ENCODE results near the gene RNF145. TPM values are rescaled to one million over a fixed set of nuclear protein-coding genes. Genes with fewer than 3 reads are reported as not detected.

Gene RNF145
- total and polyA plus RNA-seq, 5 donors from 2014 or later: 8.8 to 67.9 (median 11.3) TPM

DNA sequence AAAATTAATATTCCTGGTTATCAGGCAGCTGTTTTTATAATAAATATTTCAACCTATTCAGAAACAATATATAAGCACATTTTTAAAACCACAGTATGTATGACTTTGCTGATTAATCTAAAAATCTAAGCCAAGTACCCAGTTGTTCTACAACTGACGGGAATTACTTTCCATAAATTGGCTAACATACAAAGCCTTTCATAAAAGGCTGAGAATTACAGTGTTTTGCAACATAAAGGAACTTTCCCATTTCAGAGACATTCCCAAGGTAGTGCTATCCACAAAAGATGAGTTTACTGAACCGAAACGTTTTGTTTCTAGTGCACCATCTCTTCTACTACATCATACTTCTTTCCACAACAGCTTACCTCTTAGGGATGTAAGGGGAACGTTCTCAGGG lies 7.2 kb downstream of the RNF145 start:
- Mint-ChIP-seq H3K4me3 (peak overlapping the region in 3 of 4 donors; percentile 24 to 42 (median 28)), H3K27me3 (no peaks in the 10 kb centered on the region), H3K27ac (peak overlapping the region in 1 of 3 donors; percentile 52), H3K9me3 (no peaks in the 10 kb centered on the region), H3K36me3 (peaks cover 18% of the 10 kb centered on the region), H3K4me1 (peaks cover 46 to 89% (median 79%) of the 10 kb centered on the region in 4 donors)
- Histone ChIP-seq H3K4me3 (ENCODE audit: low read depth, low read length) (no peak overlapping the region), H3K9me3 (ENCODE audit: control insufficient read depth in 2 of 2, low read length in 2 of 2) (no peaks in the 10 kb centered on the region), H3K27ac (ENCODE audit: insufficient read depth, low read length, poor library complexity, severe bottlenecking) (no peak overlapping the region), H3K4me1 (ENCODE audit: control insufficient read depth, insufficient read depth, low read length, poor library complexity, severe bottlenecking) (peaks cover 69% of the 10 kb centered on the region), H3K36me3 (ENCODE audit: control insufficient read depth, insufficient read depth, low read length) (peaks cover 20% of the 10 kb centered on the region), H3K27me3 (ENCODE audit: control insufficient read depth, insufficient read depth, low read length) (no peaks in the 10 kb centered on the region)
- no peak for DNase-seq
- ATAC-seq (ENCODE audit: low read depth in 2 of 2): no peak

DNA sequence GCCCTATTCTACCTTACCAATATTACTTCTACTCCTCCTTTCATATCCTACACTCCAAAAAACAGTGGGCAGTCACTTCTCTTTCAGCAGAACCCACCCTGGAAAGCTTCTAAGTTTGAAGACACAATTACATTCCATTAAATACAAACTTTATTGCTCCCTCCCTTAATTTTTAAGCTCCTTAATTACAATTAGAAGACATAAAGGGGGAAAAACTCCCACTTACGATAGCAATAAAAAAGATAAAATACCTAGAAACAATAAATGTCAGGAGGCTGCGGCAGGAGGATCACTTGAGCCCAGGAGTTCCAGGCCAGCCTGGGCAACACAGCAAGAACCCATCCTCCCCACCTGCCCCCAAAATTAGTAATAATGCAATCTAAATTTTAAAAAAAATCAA lies 9.6 kb downstream of the RNF145 start:
- ATAC-seq (ENCODE audit: low read depth in 2 of 2) (no peak), DNase-seq (no peak)
- Mint-ChIP-seq H3K27me3 (no peaks in the 10 kb centered on the region), H3K36me3 (peaks cover 38% of the 10 kb centered on the region), H3K4me3 (peak overlapping the region in 1 of 4 donors; percentile 17), H3K4me1 (peaks cover 46 to 89% (median 75%) of the 10 kb centered on the region in 4 donors), H3K9me3 (no peaks in the 10 kb centered on the region), H3K27ac (peak overlapping the region in 2 of 3 donors; percentile 49 to 89)
- peaks cover 31% of the 10 kb centered on the region for H3K36me3 ChIP-seq (ENCODE audit: control insufficient read depth, insufficient read depth, low read length)
- H3K27ac ChIP-seq (ENCODE audit: insufficient read depth, low read length, poor library complexity, severe bottlenecking): peak overlapping the region; percentile 58
- H3K9me3 ChIP-seq (ENCODE audit: control insufficient read depth in 2 of 2, low read length in 2 of 2): no peaks in the 10 kb centered on the region
- H3K4me1 ChIP-seq (ENCODE audit: control insufficient read depth, insufficient read depth, low read length, poor library complexity, severe bottlenecking): peaks cover 48% of the 10 kb centered on the region
- no peak overlapping the region for H3K4me3 ChIP-seq (ENCODE audit: low read depth, low read length)
- H3K27me3 ChIP-seq (ENCODE audit: control insufficient read depth, insufficient read depth, low read length): no peaks in the 10 kb centered on the region

DNA sequence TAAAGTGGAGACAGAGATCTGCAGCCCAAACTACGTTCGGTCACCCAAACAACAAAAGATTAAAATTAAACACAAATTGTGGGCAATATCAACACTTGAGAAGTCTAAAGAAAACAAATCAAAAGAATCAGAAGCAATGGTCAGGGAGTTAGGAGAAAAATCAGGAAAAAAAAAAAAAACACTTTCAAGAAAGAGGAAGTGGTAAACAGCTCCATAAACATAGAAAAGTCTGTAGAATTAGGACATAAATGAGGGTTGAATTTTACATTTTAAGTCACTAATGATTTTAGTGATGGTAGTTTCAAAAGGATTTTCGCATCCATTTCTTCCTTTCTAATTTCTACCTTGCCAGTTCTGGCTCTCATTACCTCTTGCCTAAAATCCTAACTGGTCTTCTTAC lies 10.1 kb downstream of the RNF145 start:
- Mint-ChIP-seq H3K27ac (peak overlapping the region; percentile 49 to 89 (median 74)), H3K9me3 (no peaks in the 10 kb centered on the region), H3K27me3 (no peaks in the 10 kb centered on the region), H3K4me1 (peaks cover 46 to 83% (median 74%) of the 10 kb centered on the region in 4 donors), H3K4me3 (no peak overlapping the region), H3K36me3 (peaks cover 41% of the 10 kb centered on the region)
- Histone ChIP-seq H3K27ac (ENCODE audit: insufficient read depth, low read length, poor library complexity, severe bottlenecking) (peak overlapping the region; percentile 58), H3K4me3 (ENCODE audit: low read depth, low read length) (peak overlapping the region; percentile 43), H3K36me3 (ENCODE audit: control insufficient read depth, insufficient read depth, low read length) (peaks cover 37% of the 10 kb centered on the region), H3K4me1 (ENCODE audit: control insufficient read depth, insufficient read depth, low read length, poor library complexity, severe bottlenecking) (peaks cover 42% of the 10 kb centered on the region), H3K27me3 (ENCODE audit: control insufficient read depth, insufficient read depth, low read length) (no peaks in the 10 kb centered on the region), H3K9me3 (ENCODE audit: control insufficient read depth in 2 of 2, low read length in 2 of 2) (no peaks in the 10 kb centered on the region)
- ATAC-seq (ENCODE audit: low read depth in 2 of 2) (no peak), DNase-seq (no peak)

DNA sequence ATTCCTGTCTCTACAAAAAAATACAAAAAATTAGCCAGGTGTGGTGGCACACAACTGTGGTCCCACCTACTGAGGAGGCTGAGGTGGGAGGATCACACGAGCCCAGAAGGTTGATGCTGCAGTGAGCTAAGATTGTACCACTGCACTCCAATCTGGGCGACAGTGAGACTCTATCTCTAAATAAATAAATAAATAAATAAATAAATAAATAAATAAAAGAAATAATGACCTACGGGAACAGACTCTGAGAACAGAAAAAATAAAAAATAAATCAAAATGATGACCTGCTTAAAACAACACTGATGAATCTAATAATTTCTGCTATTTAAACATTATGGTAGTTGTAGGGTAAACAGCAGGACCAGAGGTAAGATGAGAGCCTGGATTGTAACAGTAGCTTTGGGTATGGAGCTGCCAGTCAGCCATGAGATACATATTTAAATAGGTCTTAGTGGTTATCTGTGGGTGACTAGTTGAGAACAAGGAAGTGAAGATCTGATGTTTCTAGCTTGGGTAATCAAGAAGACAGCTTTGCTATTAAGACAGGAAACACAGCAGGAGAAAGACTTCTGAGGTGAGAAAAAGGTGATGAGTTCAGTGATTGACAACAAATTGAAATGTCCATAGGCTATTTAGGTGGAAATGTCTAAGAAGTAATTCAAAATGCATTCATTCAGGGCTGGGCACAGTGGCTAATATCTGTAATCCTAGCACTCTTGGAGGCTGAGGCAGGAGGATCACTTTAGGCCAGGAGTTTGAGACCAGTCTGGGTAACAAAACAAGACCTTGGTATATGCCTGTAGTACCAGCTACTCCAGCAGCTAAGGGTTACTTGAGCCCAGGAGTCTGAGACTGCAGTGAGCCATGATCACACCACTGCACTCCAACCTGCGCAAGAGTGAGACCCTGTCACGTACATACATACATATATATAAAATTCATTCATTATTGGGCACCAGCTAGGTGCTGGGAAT lies 11.0 kb downstream of the RNF145 start:
- H3K4me3 Mint-ChIP-seq: peak overlapping the region in 3 of 4 donors; percentile 22 to 29 (median 28)
- Histone ChIP-seq H3K27me3 (ENCODE audit: control insufficient read depth, insufficient read depth, low read length) (no peaks in the 10 kb centered on the region), H3K4me1 (ENCODE audit: control insufficient read depth, insufficient read depth, low read length, poor library complexity, severe bottlenecking) (peaks cover 33% of the 10 kb centered on the region), H3K4me3 (ENCODE audit: low read depth, low read length) (peak overlapping the region; percentile 6), H3K27ac (ENCODE audit: insufficient read depth, low read length, poor library complexity, severe bottlenecking) (peak overlapping the region; percentile 58), H3K9me3 (ENCODE audit: control insufficient read depth in 2 of 2, low read length in 2 of 2) (no peaks in the 10 kb centered on the region), H3K36me3 (ENCODE audit: control insufficient read depth, insufficient read depth, low read length) (peaks cover 44% of the 10 kb centered on the region)
- peak overlapping the region; percentile 57 to 92 (median 74) for H3K27ac Mint-ChIP-seq
- H3K27me3 Mint-ChIP-seq: no peaks in the 10 kb centered on the region
- peak; percentile 93 for ATAC-seq (ENCODE audit: low read depth in 2 of 2)
- peaks cover 48% of the 10 kb centered on the region for H3K36me3 Mint-ChIP-seq
- peak in 2 of 3 donors; percentile 42 to 72 for DNase-seq
- peaks cover 53 to 81% (median 66%) of the 10 kb centered on the region in 4 donors for H3K4me1 Mint-ChIP-seq
- no peaks in the 10 kb centered on the region for H3K9me3 Mint-ChIP-seq

DNA sequence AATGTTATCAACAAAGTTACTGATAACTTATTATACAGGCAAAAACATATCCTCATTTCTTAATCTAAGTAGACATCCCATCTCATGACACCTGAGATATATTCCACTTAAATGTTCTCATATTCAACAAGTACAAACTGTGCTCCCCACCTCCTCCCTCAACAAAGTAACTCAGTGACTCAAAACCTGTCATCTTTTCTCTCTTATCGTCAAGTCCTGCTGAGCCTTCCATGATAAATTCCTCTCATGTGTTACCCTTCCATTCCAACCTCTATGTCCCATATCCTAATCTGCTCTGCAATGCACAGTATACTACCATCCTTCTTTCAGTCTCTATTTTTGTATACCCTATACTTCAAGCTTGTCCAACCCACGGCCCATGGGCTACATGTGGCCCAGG lies 13.6 kb downstream of the RNF145 start:
- peaks cover 58 to 80% (median 66%) of the 10 kb centered on the region in 4 donors for H3K4me1 Mint-ChIP-seq
- no peaks in the 10 kb centered on the region for H3K27me3 Mint-ChIP-seq
- H3K9me3 Mint-ChIP-seq: no peaks in the 10 kb centered on the region
- ATAC-seq (ENCODE audit: low read depth in 2 of 2) (no peak), DNase-seq (no peak)
- no peak overlapping the region for H3K4me3 Mint-ChIP-seq
- Histone ChIP-seq H3K27ac (ENCODE audit: insufficient read depth, low read length, poor library complexity, severe bottlenecking) (no peak overlapping the region), H3K27me3 (ENCODE audit: control insufficient read depth, insufficient read depth, low read length) (no peaks in the 10 kb centered on the region), H3K4me3 (ENCODE audit: low read depth, low read length) (no peak overlapping the region), H3K36me3 (ENCODE audit: control insufficient read depth, insufficient read depth, low read length) (peaks cover 47% of the 10 kb centered on the region), H3K9me3 (ENCODE audit: control insufficient read depth in 2 of 2, low read length in 2 of 2) (no peaks in the 10 kb centered on the region), H3K4me1 (ENCODE audit: control insufficient read depth, insufficient read depth, low read length, poor library complexity, severe bottlenecking) (peaks cover 27% of the 10 kb centered on the region)
- peaks cover 50% of the 10 kb centered on the region for H3K36me3 Mint-ChIP-seq
- no peak overlapping the region for H3K27ac Mint-ChIP-seq

DNA sequence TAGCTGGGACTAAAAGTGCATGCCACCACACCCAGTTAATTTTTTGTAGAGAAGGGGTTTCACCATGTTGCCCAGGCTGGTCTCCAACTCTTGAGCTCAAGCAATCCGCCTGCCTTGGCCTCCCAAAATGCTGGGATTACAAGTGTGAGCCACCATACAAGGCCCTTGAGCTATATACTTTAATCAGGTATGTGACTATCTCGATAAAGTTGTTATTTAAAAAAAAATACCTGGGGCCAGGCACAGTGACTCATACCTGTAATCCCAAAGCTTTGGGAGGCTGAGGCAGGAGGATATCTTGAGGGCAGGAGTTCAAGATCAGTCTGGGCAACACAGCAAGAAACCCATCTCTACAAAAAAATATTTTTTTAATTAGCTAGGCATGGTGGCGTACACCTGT lies 19.2 kb downstream of the RNF145 start:
- Histone ChIP-seq H3K4me1 (ENCODE audit: control insufficient read depth, insufficient read depth, low read length, poor library complexity, severe bottlenecking) (peaks cover 8% of the 10 kb centered on the region), H3K27me3 (ENCODE audit: control insufficient read depth, insufficient read depth, low read length) (no peaks in the 10 kb centered on the region), H3K4me3 (ENCODE audit: low read depth, low read length) (no peak overlapping the region), H3K36me3 (ENCODE audit: control insufficient read depth, insufficient read depth, low read length) (peaks cover 64% of the 10 kb centered on the region), H3K9me3 (ENCODE audit: control insufficient read depth in 2 of 2, low read length in 2 of 2) (no peaks in the 10 kb centered on the region), H3K27ac (ENCODE audit: insufficient read depth, low read length, poor library complexity, severe bottlenecking) (no peak overlapping the region)
- ATAC-seq (ENCODE audit: low read depth in 2 of 2) (no peak), DNase-seq (no peak)
- no peaks in the 10 kb centered on the region for H3K9me3 Mint-ChIP-seq
- H3K4me3 Mint-ChIP-seq: no peak overlapping the region
- H3K27me3 Mint-ChIP-seq: no peaks in the 10 kb centered on the region
- H3K4me1 Mint-ChIP-seq: peaks cover 40 to 60% (median 49%) of the 10 kb centered on the region in 4 donors
- peak overlapping the region in 1 of 3 donors; percentile 75 for H3K27ac Mint-ChIP-seq
- peaks cover 50% of the 10 kb centered on the region for H3K36me3 Mint-ChIP-seq

DNA sequence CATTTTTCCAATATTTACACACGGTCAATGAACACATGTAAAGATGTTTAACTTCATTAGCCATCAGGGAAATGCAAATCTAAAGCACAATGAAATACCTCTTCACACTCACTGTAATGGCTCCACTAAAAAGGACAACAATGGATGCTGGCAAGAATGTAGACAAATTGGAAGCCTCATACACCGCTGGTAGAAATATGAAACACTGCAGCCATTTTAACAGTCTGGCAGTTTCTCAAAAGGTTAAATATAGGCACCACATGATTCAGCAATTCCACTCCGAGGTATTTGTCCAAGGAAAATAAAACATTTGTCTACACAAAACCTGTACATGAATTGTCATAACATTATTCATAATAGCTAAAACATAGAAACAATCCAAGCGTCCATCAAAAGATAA lies 20.0 kb downstream of the RNF145 start:
- DNase-seq (no peak), ATAC-seq (ENCODE audit: low read depth in 2 of 2) (no peak)
- Mint-ChIP-seq H3K27me3 (no peaks in the 10 kb centered on the region), H3K27ac (peak overlapping the region in 2 of 3 donors; percentile 23 to 75), H3K9me3 (no peaks in the 10 kb centered on the region), H3K36me3 (peaks cover 43% of the 10 kb centered on the region), H3K4me3 (no peak overlapping the region), H3K4me1 (peaks cover 44 to 62% (median 48%) of the 10 kb centered on the region in 4 donors)
- no peaks in the 10 kb centered on the region for H3K27me3 ChIP-seq (ENCODE audit: control insufficient read depth, insufficient read depth, low read length)
- no peak overlapping the region for H3K27ac ChIP-seq (ENCODE audit: insufficient read depth, low read length, poor library complexity, severe bottlenecking)
- no peak overlapping the region for H3K4me3 ChIP-seq (ENCODE audit: low read depth, low read length)
- peaks cover 8% of the 10 kb centered on the region for H3K4me1 ChIP-seq (ENCODE audit: control insufficient read depth, insufficient read depth, low read length, poor library complexity, severe bottlenecking)
- H3K36me3 ChIP-seq (ENCODE audit: control insufficient read depth, insufficient read depth, low read length): peaks cover 58% of the 10 kb centered on the region
- H3K9me3 ChIP-seq (ENCODE audit: control insufficient read depth in 2 of 2, low read length in 2 of 2): no peaks in the 10 kb centered on the region
